B cell (primary cell): ENCODE data around the gene CALN1. TPM values are rescaled to one million over a fixed set of nuclear protein-coding genes. Genes with fewer than 3 reads are reported as not detected.

Experiments used
- ATAC-seq: fragments of 200-7000 bp; cut with Tn5 transposase; one replicate; pipeline ENCODE4 v1.10.0; 2021; ENCODE audit warnings: low read depth, mild to moderate bottlenecking, moderate number of reproducible peaks, moderate library complexity
- CTCF ChIA-PET: fragments of 350-600 bp; sonication (Branson Sonifier 250); formaldehyde crosslinking; loops from one replicate; lab custom pipeline; 2021; ENCODE audit warnings: antibody characterized with exemption, inconsistent platforms; lab: Charles Lee
- POLR2A ChIA-PET: fragments of 350-600 bp; sonication (Branson Sonifier 250); formaldehyde crosslinking; loops from one replicate; lab custom pipeline; 2021; ENCODE audit warnings: antibody characterized with exemption; lab: Charles Lee
- DNase-seq: peaks from one replicate; pipeline ENCODE4 v3.0.0; 2013
- H2AFZ ChIP-seq: 2 replicates; pipeline ENCODE4 v1.6.1; 2012; ENCODE audit warnings: mild to moderate bottlenecking, low read depth, low read length; ENCODE audit not compliant: insufficient read depth, poor library complexity, severe bottlenecking
- H3K27ac ChIP-seq, 2 donors: 1 replicate in 1 of 2; 2 replicates in 1 of 2; pipeline ENCODE4 v1.5.1; 2012 to 2013; ENCODE audit warnings: low read length in 2 of 2, mild to moderate bottlenecking in 2 of 2, moderate library complexity in 1 of 2
- H3K27me3 ChIP-seq, 4 experiments: fragments of 200-600 bp in 1 of 4; sonication (generic) in 1 of 4; replicated peaks in 1 of 4; 1 replicate in 2 of 4; 2 replicates in 2 of 4; pipeline versions ENCODE4 v1.6.1 to v1.7.0; 2013 to 2016; ENCODE audit warnings: low read length in 3 of 4, mild to moderate bottlenecking in 2 of 4, mixed read lengths in 1 of 4, moderate library complexity in 1 of 4; ENCODE audit not compliant: insufficient read depth in 4 of 4, control insufficient read depth in 3 of 4; ENCODE audit errors: control extremely low read depth in 1 of 4
- H3K36me3 ChIP-seq, 2 experiments: replicated peaks in 1 of 2; 1 replicate in 1 of 2; 2 replicates in 1 of 2; pipeline versions ENCODE4 v1.6.1 to v1.7.1; 2013; ENCODE audit warnings: low read length in 1 of 2; ENCODE audit not compliant: insufficient read depth in 2 of 2, control insufficient read depth in 1 of 2; ENCODE audit errors: control extremely low read depth in 1 of 2, extremely low read depth in 1 of 2
- H3K4me1 ChIP-seq, 2 donors: fragments of 200-600 bp in 1 of 2; sonication (generic) in 1 of 2; 1 replicate in 1 of 2; 2 replicates in 1 of 2; pipeline versions ENCODE4 v1.5.1 to v1.6.1; 2013 to 2017; ENCODE audit warnings: low read length in 2 of 2; ENCODE audit not compliant: control insufficient read depth in 2 of 2, insufficient read depth in 2 of 2
- H3K4me2 ChIP-seq: replicated peaks from 2 replicates; pipeline ENCODE3; 2012; ENCODE audit warnings: mild to moderate bottlenecking, low read depth, low read length; ENCODE audit not compliant: poor library complexity, severe bottlenecking
- H3K4me3 ChIP-seq, 5 experiments: fragments of 200-600 bp in 1 of 5; sonication (generic) in 1 of 5; 1 replicate in 3 of 5; 2 replicates in 2 of 5; pipeline versions ENCODE4 v1.5.1 to v1.7.0; 2011 to 2016; ENCODE audit warnings: low read length in 4 of 5, mild to moderate bottlenecking in 4 of 5, low read depth in 2 of 5, control low read depth in 1 of 5, moderate library complexity in 1 of 5; ENCODE audit not compliant: insufficient read depth in 1 of 5; ENCODE audit errors: control extremely low read depth in 1 of 5, extremely low read depth in 1 of 5
- H3K79me2 ChIP-seq: fragments of 200-600 bp; sonication (generic); one replicate; pipeline ENCODE4 v1.6.0; 2016; ENCODE audit warnings: low read length; ENCODE audit not compliant: control insufficient read depth, insufficient read depth
- H3K9ac ChIP-seq: fragments of 200-600 bp; sonication (generic); 2 replicates; pipeline ENCODE4 v1.6.1; 2017; ENCODE audit warnings: mild to moderate bottlenecking, low read length, moderate library complexity
- H3K9me3 ChIP-seq, 3 donors: one replicate each; pipeline versions ENCODE4 v1.6.1 to v1.7.1; 2013; ENCODE audit warnings: low read length in 2 of 3; ENCODE audit not compliant: control insufficient read depth in 2 of 3, insufficient read depth in 1 of 3; ENCODE audit errors: control extremely low read depth in 1 of 3
- H4K20me1 ChIP-seq: 2 replicates; pipeline ENCODE4 v1.6.0; 2012; ENCODE audit warnings: mild to moderate bottlenecking, low read length; ENCODE audit not compliant: insufficient read depth, control insufficient read depth, poor library complexity, severe bottlenecking
- H3K27ac Mint-ChIP-seq: one replicate; pipeline ENCODE4 v1.8.0; 2021; ENCODE audit warnings: mixed read lengths
- H3K27me3 Mint-ChIP-seq: one replicate; pipeline ENCODE4 v1.8.0; 2021; ENCODE audit warnings: mixed read lengths
- H3K4me1 Mint-ChIP-seq: one replicate; pipeline ENCODE4 v1.8.0; 2021; ENCODE audit warnings: mixed read lengths
- H3K4me3 Mint-ChIP-seq: one replicate; pipeline ENCODE4 v1.8.0; 2021; ENCODE audit warnings: mixed read lengths
- H3K9me3 Mint-ChIP-seq: one replicate; pipeline ENCODE4 v1.8.0; 2022; ENCODE audit warnings: mixed read lengths; ENCODE audit not compliant: insufficient read depth
- EZH2 ChIP-seq: IDR thresholded peaks from 2 replicates; pipeline ENCODE4 v1.6.1; 2012; ENCODE audit warnings: borderline replicate concordance, low read depth, mild to moderate bottlenecking, moderate library complexity, low read length; ENCODE audit not compliant: insufficient read depth, poor library complexity, severe bottlenecking
- WGBS: methylation state at CpG from one replicate; pipeline ENCODE4 v1.1.5; 2013; ENCODE audit warnings: missing lambda C conversion rate; ENCODE audit not compliant: insufficient coverage; 5-methylcytosine and 5-hydroxymethylcytosine counted together
- intact Hi-C: fragments of 100-400 bp; cut with micrococcal nuclease; formaldehyde crosslinking; loops from one replicate; pipeline ENCODE4 v1.10.0; 2022
- polyA plus RNA-seq: library from polyadenylated mRNA; depleted of rRNA; stranded (reverse); fragments of >200 nt; gene quantifications from 2 replicates; pipeline ENCODE4 v1.2.3, GENCODE V29; 2012
- total RNA-seq, 2 donors: library from RNA; stranded (reverse); fragments of 120-200 nt in 1 of 2; gene quantifications; 1 replicate in 1 of 2; 2 replicates in 1 of 2; pipeline versions ENCODE4 v1.2.3 to v1.2.4, GENCODE V29; 2013 to 2022
- TF ChIP-seq, protein P1 (sequence below): fragments of 200-600 bp; IDR thresholded peaks from one replicate; pipeline ENCODE4 v1.8.0; 2022; ENCODE audit warnings: antibody characterized with exemption, mild to moderate bottlenecking

The CALN1 gene
- total and polyA plus RNA-seq, 2 donors (not counting 1 experiment from before 2014, with no cell fraction given), result not detected

DNA sequence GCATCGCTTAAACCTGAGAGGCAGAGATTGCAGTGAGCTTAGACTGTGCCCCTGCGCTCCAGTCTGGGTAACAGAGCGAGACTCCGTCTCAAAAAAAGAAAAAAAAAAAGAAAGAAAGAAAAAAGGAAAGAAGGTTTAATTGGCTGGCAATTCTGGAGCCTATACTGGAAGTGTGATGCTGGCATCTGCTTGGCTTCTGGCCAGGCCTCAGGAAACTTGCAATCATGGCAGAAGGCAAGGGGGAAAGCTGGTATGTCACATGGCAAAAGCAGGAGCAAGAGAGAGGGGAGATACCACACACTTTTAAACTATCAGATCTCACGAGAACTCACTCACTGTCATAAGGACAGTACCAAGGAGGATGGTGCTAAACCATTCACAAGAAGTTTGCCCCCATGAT, 190.0 kb downstream of the CALN1 start:
- H3K27ac ChIP-seq, result no peak overlapping the region
- no peaks in the 10 kb centered on the region for H3K79me2 ChIP-seq
- Mint-ChIP-seq H3K4me3 (no peak overlapping the region), H3K27ac (no peak overlapping the region), H3K27me3 (no peaks in the 10 kb centered on the region), H3K4me1 (no peaks in the 10 kb centered on the region), H3K9me3 (no peaks in the 10 kb centered on the region)
- CTCF ChIA-PET, result no interaction called here
- H3K4me3 ChIP-seq, result no peak overlapping the region
- TF ChIP-seq, protein P1, sequence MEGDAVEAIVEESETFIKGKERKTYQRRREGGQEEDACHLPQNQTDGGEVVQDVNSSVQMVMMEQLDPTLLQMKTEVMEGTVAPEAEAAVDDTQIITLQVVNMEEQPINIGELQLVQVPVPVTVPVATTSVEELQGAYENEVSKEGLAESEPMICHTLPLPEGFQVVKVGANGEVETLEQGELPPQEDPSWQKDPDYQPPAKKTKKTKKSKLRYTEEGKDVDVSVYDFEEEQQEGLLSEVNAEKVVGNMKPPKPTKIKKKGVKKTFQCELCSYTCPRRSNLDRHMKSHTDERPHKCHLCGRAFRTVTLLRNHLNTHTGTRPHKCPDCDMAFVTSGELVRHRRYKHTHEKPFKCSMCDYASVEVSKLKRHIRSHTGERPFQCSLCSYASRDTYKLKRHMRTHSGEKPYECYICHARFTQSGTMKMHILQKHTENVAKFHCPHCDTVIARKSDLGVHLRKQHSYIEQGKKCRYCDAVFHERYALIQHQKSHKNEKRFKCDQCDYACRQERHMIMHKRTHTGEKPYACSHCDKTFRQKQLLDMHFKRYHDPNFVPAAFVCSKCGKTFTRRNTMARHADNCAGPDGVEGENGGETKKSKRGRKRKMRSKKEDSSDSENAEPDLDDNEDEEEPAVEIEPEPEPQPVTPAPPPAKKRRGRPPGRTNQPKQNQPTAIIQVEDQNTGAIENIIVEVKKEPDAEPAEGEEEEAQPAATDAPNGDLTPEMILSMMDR, result no peak
- TF ChIP-seq EZH2, result no peak
- intact Hi-C loops, result no loop called here
- H4K20me1 ChIP-seq, result no peaks in the 10 kb centered on the region
- ATAC-seq (no peak), DNase-seq (no peak)
- H3K4me1 ChIP-seq, result no peaks in the 10 kb centered on the region
- peaks cover 0 to 26% (median 2%) of the 10 kb centered on the region in 3 donors for H3K9me3 ChIP-seq
- no peak overlapping the region for H3K4me2 ChIP-seq
- POLR2A ChIA-PET, result no interaction called here
- 86% methylated on average over 2 of the region's 5 CpGs for WGBS
- no peak overlapping the region for H3K9ac ChIP-seq
- H3K27me3 ChIP-seq, result no peaks in the 10 kb centered on the region
- no peak overlapping the region for H2AFZ ChIP-seq
- H3K36me3 ChIP-seq, result no peaks in the 10 kb centered on the region

DNA sequence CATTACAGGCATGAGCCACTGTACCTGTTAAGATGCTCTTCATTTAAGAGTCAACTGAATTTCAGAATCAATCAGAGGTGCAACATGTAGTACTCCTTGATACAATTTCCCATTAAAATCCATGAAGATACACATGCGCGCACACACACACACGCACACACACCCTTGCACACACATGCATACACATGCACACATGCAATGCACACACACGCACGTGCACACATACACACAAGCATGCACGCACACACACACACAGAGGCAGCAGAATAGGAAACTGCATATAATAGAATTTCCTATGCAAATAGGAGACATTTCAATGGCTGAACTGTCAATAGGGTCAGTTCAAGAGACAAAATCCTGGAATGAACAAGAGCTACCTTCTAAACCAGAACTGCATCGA, 192.6 kb downstream of the CALN1 start:
- no peaks in the 10 kb centered on the region for H3K79me2 ChIP-seq
- no peak overlapping the region for H3K4me2 ChIP-seq
- intact Hi-C loops, result no loop called here
- H3K4me1 ChIP-seq, result no peaks in the 10 kb centered on the region
- no peak for TF ChIP-seq EZH2
- TF ChIP-seq, protein P1, result no peak
- H3K9me3 Mint-ChIP-seq, result no peaks in the 10 kb centered on the region
- no peak overlapping the region for H3K9ac ChIP-seq
- H3K27ac ChIP-seq, result no peak overlapping the region
- peaks cover 0 to 18% (median 0%) of the 10 kb centered on the region in 3 donors for H3K9me3 ChIP-seq
- H3K4me3 ChIP-seq, result no peak overlapping the region
- H3K27ac Mint-ChIP-seq, result no peak overlapping the region
- no peaks in the 10 kb centered on the region for H3K27me3 ChIP-seq
- ATAC-seq (no peak), DNase-seq (no peak)
- H3K27me3 Mint-ChIP-seq, result no peaks in the 10 kb centered on the region
- WGBS, result 100% methylated on average over 3 of the region's 7 CpGs
- no peak overlapping the region for H2AFZ ChIP-seq
- H4K20me1 ChIP-seq, result no peaks in the 10 kb centered on the region
- ChIA-PET CTCF (no interaction called here), POLR2A (no interaction called here)
- no peaks in the 10 kb centered on the region for H3K36me3 ChIP-seq
- no peak overlapping the region for H3K4me3 Mint-ChIP-seq
- H3K4me1 Mint-ChIP-seq, result no peaks in the 10 kb centered on the region
